ENCODE data around the gene POU3F1. TPM values are rescaled to one million over a fixed set of nuclear protein-coding genes. Genes with fewer than 3 reads are reported as not detected.

Gene POU3F1
- total RNA-seq, 2 donors from 2014 or later, result 0.20 to 0.46 TPM

DNA sequence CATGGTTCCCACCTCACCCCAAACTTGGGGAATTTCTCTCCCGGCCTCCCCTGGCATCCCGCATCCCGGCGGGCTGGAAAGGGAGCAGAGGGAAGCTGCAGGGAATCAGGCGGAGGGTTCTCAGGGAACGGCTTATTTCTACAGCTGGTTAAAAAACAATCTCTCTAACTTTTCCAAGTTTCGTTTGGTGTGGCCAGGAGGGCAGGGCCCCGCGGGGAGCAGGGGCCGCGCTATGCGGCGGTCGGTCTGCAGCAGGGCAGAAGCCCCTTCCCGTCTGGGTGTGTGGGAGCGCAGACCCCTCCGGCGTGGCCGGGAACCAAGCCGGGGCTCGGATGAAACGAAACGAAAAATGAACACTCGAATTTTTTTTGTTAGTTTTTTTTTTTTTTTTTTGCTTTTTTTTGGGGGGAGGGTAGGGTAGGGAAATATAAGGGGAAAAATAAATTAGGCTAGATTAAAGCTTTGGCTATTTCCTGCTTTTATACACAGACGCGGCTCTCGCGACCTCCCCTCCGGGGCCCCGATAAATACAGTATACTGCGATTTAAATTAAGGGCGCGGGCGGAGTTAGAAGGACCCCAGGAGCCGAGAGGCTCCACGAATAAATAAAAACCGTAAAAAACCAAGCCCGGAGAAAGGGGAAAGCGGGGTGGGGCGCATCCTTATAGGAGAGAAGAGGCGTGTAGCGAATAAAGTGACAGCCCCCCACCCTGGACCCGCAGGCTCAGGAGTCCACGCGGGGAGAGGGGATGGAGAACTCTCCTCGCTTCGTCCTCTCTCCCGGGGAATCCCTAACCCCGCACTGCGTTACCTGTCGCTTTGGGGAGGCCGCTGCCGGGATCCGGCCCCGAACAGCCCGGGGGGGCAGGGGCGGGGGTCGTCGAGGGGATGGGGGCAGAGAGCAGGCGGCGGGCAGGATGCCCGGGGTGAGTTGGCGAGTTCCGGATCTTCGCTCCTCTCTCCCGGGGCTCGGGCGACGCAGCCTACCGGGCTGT lies 2.1 kb downstream of the POU3F1 start:
- no peak overlapping the region for H3K9ac ChIP-seq (ENCODE audit: extremely low read depth, low read length, poor library complexity, severe bottlenecking)
- H3K4me3 ChIP-seq (ENCODE audit: low read length), result peak overlapping the region; percentile 53
- no peaks in the 10 kb centered on the region for H3K4me1 ChIP-seq (ENCODE audit: control insufficient read depth, insufficient read depth, low read length)
- peak overlapping the region; percentile 52 for H3K4me3 Mint-ChIP-seq
- no peaks in the 10 kb centered on the region for H3K36me3 Mint-ChIP-seq (ENCODE audit: low read depth)
- H3K36me3 ChIP-seq (ENCODE audit: control insufficient read depth, insufficient read depth, low read length), result no peaks in the 10 kb centered on the region
- no peaks in the 10 kb centered on the region for H3K9me3 Mint-ChIP-seq
- H3K9me3 ChIP-seq (ENCODE audit: control insufficient read depth, low read length), result no peaks in the 10 kb centered on the region
- DNase-seq, result no peak
- WGBS, 2 experiments (ENCODE audit: insufficient coverage in 1 of 2, insufficient read length in 1 of 2), result 2 to 4% methylated on average over 25 to 70 of the region's 70 CpGs
- no peak overlapping the region for H3K27ac ChIP-seq (ENCODE audit: low read depth, low read length)
- H3K27me3 ChIP-seq (ENCODE audit: control insufficient read depth, insufficient read depth, low read length, poor library complexity, severe bottlenecking), result peaks cover 78% of the 10 kb centered on the region
- H3K27me3 Mint-ChIP-seq (ENCODE audit: insufficient read depth), result peaks cover 79% of the 10 kb centered on the region
- TF ChIP-seq, protein P1, sequence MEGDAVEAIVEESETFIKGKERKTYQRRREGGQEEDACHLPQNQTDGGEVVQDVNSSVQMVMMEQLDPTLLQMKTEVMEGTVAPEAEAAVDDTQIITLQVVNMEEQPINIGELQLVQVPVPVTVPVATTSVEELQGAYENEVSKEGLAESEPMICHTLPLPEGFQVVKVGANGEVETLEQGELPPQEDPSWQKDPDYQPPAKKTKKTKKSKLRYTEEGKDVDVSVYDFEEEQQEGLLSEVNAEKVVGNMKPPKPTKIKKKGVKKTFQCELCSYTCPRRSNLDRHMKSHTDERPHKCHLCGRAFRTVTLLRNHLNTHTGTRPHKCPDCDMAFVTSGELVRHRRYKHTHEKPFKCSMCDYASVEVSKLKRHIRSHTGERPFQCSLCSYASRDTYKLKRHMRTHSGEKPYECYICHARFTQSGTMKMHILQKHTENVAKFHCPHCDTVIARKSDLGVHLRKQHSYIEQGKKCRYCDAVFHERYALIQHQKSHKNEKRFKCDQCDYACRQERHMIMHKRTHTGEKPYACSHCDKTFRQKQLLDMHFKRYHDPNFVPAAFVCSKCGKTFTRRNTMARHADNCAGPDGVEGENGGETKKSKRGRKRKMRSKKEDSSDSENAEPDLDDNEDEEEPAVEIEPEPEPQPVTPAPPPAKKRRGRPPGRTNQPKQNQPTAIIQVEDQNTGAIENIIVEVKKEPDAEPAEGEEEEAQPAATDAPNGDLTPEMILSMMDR (conservative IDR thresholded peaks at IDR 0.05), result no peak
- no peaks in the 10 kb centered on the region for H3K4me1 Mint-ChIP-seq
- H3K27ac Mint-ChIP-seq, result no peak overlapping the region

- Mint-ChIP-seq H3K27me3 (ENCODE audit: insufficient read depth) (peaks cover 69% of the 10 kb centered on the region), H3K4me1 (no peaks in the 10 kb centered on the region), H3K27ac (no peak overlapping the region), H3K4me3 (no peak overlapping the region), H3K9me3 (peaks cover 2% of the 10 kb centered on the region), H3K36me3 (ENCODE audit: low read depth) (no peaks in the 10 kb centered on the region)
- no peak for DNase-seq
- WGBS, 2 experiments (ENCODE audit: insufficient coverage in 1 of 2, insufficient read length in 1 of 2), result 92 to 97% methylated on average over 8 to 12 of the region's 12 CpGs
- H3K36me3 ChIP-seq (ENCODE audit: control insufficient read depth, insufficient read depth, low read length), result no peaks in the 10 kb centered on the region
- no peaks in the 10 kb centered on the region for H3K9me3 ChIP-seq (ENCODE audit: control insufficient read depth, low read length)
- peaks cover 65% of the 10 kb centered on the region for H3K27me3 ChIP-seq (ENCODE audit: control insufficient read depth, insufficient read depth, low read length, poor library complexity, severe bottlenecking)
- TF ChIP-seq, protein P1 (conservative IDR thresholded peaks at IDR 0.05), result no peak
- no peaks in the 10 kb centered on the region for H3K4me1 ChIP-seq (ENCODE audit: control insufficient read depth, insufficient read depth, low read length)
- H3K27ac ChIP-seq (ENCODE audit: low read depth, low read length), result no peak overlapping the region
- H3K4me3 ChIP-seq (ENCODE audit: low read length), result no peak overlapping the region
- H3K9ac ChIP-seq (ENCODE audit: extremely low read depth, low read length, poor library complexity, severe bottlenecking), result no peak overlapping the region
Observed at GRCh38 chr1:38043036-38043747, 3.4 kb downstream of the POU3F1 start.

DNA sequence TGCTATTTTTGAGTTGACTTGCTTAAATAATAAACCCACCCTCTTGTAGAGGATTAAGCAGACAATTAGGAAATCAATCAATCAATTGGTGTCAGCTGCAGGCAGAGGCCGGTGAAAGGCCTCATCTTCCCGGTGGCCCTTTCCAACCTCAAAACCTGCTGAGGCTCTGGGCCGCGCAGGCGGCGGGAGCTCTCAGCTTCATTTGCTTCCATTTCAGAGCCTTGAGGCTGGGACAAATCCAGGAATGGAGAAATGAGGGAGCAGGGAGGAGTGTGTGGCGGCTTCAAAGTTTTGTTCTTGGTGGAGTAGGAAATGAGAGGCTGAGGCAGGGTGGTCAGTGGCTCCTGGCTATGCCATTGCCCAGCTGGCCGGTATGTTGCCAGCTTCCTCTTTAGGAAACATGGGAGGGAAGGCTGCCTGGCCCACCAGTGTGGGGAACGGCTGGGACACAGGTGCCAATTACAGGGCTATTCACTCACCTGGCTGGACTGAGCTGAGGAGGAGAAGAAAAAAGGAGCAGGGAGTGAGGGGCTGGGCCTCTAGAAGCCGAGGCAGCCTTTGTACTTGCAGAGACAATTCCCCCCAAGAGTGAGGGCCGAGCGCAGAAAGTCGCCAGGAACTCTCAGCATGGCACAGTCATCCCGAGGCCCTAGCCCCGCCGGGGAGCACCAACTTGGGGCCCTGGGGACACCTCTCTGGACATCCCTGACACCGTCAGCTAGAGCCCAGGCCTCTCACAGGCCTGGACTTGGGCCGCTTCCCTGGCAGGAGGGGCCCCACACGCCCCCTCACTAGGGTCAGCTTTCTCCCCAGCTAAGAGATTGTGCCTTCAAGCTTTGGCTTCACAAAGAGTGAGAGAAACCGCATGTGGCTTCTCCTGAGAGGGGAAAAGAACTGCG lies 4.4 kb downstream of the POU3F1 start:
- DNase-seq, result no peak
- Histone ChIP-seq H3K27me3 (ENCODE audit: control insufficient read depth, insufficient read depth, low read length, poor library complexity, severe bottlenecking) (peaks cover 55% of the 10 kb centered on the region), H3K4me3 (ENCODE audit: low read length) (no peak overlapping the region), H3K9me3 (ENCODE audit: control insufficient read depth, low read length) (no peaks in the 10 kb centered on the region), H3K36me3 (ENCODE audit: control insufficient read depth, insufficient read depth, low read length) (no peaks in the 10 kb centered on the region), H3K9ac (ENCODE audit: extremely low read depth, low read length, poor library complexity, severe bottlenecking) (no peak overlapping the region), H3K27ac (ENCODE audit: low read depth, low read length) (no peak overlapping the region), H3K4me1 (ENCODE audit: control insufficient read depth, insufficient read depth, low read length) (no peaks in the 10 kb centered on the region)
- 67 to 84% methylated on average over 13 to 21 of the region's 21 CpGs for WGBS, 2 experiments (ENCODE audit: insufficient coverage in 1 of 2, insufficient read length in 1 of 2)
- Mint-ChIP-seq H3K27ac (no peak overlapping the region), H3K9me3 (peaks cover 2% of the 10 kb centered on the region), H3K36me3 (ENCODE audit: low read depth) (no peaks in the 10 kb centered on the region), H3K4me3 (no peak overlapping the region), H3K4me1 (no peaks in the 10 kb centered on the region), H3K27me3 (ENCODE audit: insufficient read depth) (peaks cover 59% of the 10 kb centered on the region)
- TF ChIP-seq, protein P1 (conservative IDR thresholded peaks at IDR 0.05), result no peak
